Fibroblast of the aortic adventitia (primary cell): ENCODE data around the gene VCL. TPM values are rescaled to one million over a fixed set of nuclear protein-coding genes. Genes with fewer than 3 reads are reported as not detected.
"Not testable (repeated sequence)": the region's sequence is repeated elsewhere in the genome, so short reads cannot be mapped to it uniquely, and the experiment has no call there.

Experiments
- DNase-seq: peaks from one replicate; pipeline ENCODE4 v3.0.0-alpha.2; 2010; ENCODE audit warnings: low read depth
- H3K4me3 ChIP-seq: 2 replicates; pipeline ENCODE4 v1.5.1; 2011; ENCODE audit warnings: low read depth, mild to moderate bottlenecking, control low read depth, low read length, moderate library complexity
- CTCF ChIP-seq: IDR thresholded peaks from 2 replicates; pipeline ENCODE4 v1.5.1; 2011; ENCODE audit warnings: mild to moderate bottlenecking, low read length, control low read depth, inconsistent platforms; ENCODE audit not compliant: insufficient read depth
- total RNA-seq: library from RNA; depleted of rRNA; stranded (reverse); fragments of >200 nt; gene quantifications from 2 replicates; pipeline ENCODE4 v1.2.3, GENCODE V29; 2012; ENCODE audit warnings: low replicate concordance

Gene VCL
- total RNA-seq, 1 donor, result 176 TPM

- TF ChIP-seq CTCF, result no peak
- DNase-seq, result no peak
- no peak overlapping the region for H3K4me3 ChIP-seq
Measured at GRCh38 chr10:74058658-74059057, 60.7 kb downstream of the VCL start.

GRCh38 chr10:74061104-74061503 lies 63.2 kb downstream of the VCL start:
- no peak for TF ChIP-seq CTCF
- no peak for DNase-seq
- H3K4me3 ChIP-seq, result no peak overlapping the region

GRCh38 chr10:74061978-74062377 lies 64.1 kb downstream of the VCL start:
- H3K4me3 ChIP-seq, DNase-seq: not testable (repeated sequence)

GRCh38 chr10:74063256-74063655 lies 65.3 kb downstream of the VCL start:
- peak; percentile 49 for DNase-seq
- no peak overlapping the region for H3K4me3 ChIP-seq
- TF ChIP-seq CTCF, result no peak

- H3K4me3 ChIP-seq, result no peak overlapping the region
- TF ChIP-seq CTCF, result no peak
- DNase-seq, result peak; percentile 78
Measured at GRCh38 chr10:74067373-74068352, 69.7 kb downstream of the VCL start.

GRCh38 chr10:74071157-74071556 lies 73.2 kb downstream of the VCL start:
- TF ChIP-seq CTCF, result no peak
- DNase-seq, result peak; percentile 84

GRCh38 chr10:74072503-74072902 lies 74.6 kb downstream of the VCL start:
- DNase-seq, result no peak
- H3K4me3 ChIP-seq, result no peak overlapping the region
- TF ChIP-seq CTCF, result no peak

More at GRCh38 chr10:74071157-74071556, 73.2 kb downstream of the VCL start:
- H3K4me3 ChIP-seq, result no peak overlapping the region
